RCC 7860 (cell line): Measurements from ENCODE around the gene CACNA1B.

ENCODE experiments used
- DNase-seq: peaks from one replicate; pipeline ENCODE4 v3.0.0-alpha.2; 2015; ENCODE audit warnings: low spot score
- FAIRE-seq: peaks from 2 replicates; lab custom pipeline; 2012; peaks lifted over from hg19 to GRCh38; lab: Jason Lieb, UNC

Gene CACNA1B

GRCh38 chr9:137977571-137978261 is 100.1 kb downstream of the CACNA1B start:
- no peak for FAIRE-seq

GRCh38 chr9:137978262-137978714 is 100.7 kb downstream of the CACNA1B start:
- FAIRE-seq: no peak
- DNase-seq: no peak

More at GRCh38 chr9:137977571-137978261, 100.1 kb downstream of the CACNA1B start:
- no peak for DNase-seq

GRCh38 chr9:137982200-137982599 is 104.6 kb downstream of the CACNA1B start:
- FAIRE-seq: no peak
- DNase-seq: no peak

GRCh38 chr9:137984005-137984404 is 106.4 kb downstream of the CACNA1B start:
- no peak for DNase-seq
- no peak for FAIRE-seq

GRCh38 chr9:137984520-137985257 is 107.1 kb downstream of the CACNA1B start:
- DNase-seq (no peak), FAIRE-seq (no peak)

- FAIRE-seq (no peak), DNase-seq (no peak)
These were observed 108.1 kb downstream of the CACNA1B start for GRCh38 chr9:137985637-137986071.

- no peak for DNase-seq
- no peak for FAIRE-seq
These were observed 108.9 kb downstream of the CACNA1B start for GRCh38 chr9:137986268-137987099.

GRCh38 chr9:137987244-137988030 is 109.9 kb downstream of the CACNA1B start:
- FAIRE-seq (no peak), DNase-seq (no peak)

- FAIRE-seq (no peak), DNase-seq (no peak)
These were observed 110.5 kb downstream of the CACNA1B start for GRCh38 chr9:137988051-137988450.

- DNase-seq (no peak), FAIRE-seq (no peak)
These were observed 111.1 kb downstream of the CACNA1B start for GRCh38 chr9:137988701-137989100.

GRCh38 chr9:137989156-137989555 is 111.6 kb downstream of the CACNA1B start:
- FAIRE-seq: no peak
- DNase-seq: no peak

GRCh38 chr9:137989999-137990715 is 112.6 kb downstream of the CACNA1B start:
- DNase-seq: no peak
- no peak for FAIRE-seq

GRCh38 chr9:138003485-138004190 is 126.1 kb downstream of the CACNA1B start:
- FAIRE-seq (no peak), DNase-seq (no peak)

GRCh38 chr9:138006576-138007233 is 129.1 kb downstream of the CACNA1B start:
- no peak for FAIRE-seq
- DNase-seq: no peak

GRCh38 chr9:138007566-138007917 is 130.0 kb downstream of the CACNA1B start:
- DNase-seq (no peak), FAIRE-seq (no peak)

GRCh38 chr9:138007918-138008841 is 130.6 kb downstream of the CACNA1B start:
- DNase-seq (no peak), FAIRE-seq (no peak)

GRCh38 chr9:138009016-138009802 is 131.6 kb downstream of the CACNA1B start:
- FAIRE-seq: no peak
- DNase-seq: no peak
